Spleen (tissue), 11 donors: Measurements from ENCODE around the gene MX1. TPM values are rescaled to one million over a fixed set of nuclear protein-coding genes. Genes with fewer than 3 reads are reported as not detected.
"Not testable (repeated sequence)": the region's sequence is repeated elsewhere in the genome, so short reads cannot be mapped to it uniquely, and the experiment has no call there.

Experiments
- DNase-seq: peaks from one replicate; pipeline ENCODE4 v3.0.0-alpha.2; 2020
- H3K27ac ChIP-seq, 8 donors: fragments of 200-600 bp; sonication (generic) in 7 of 8; 1 replicate in 4 of 8; 2 replicates in 4 of 8; pipeline versions ENCODE4 v1.5.0 to v1.8.0; 2016 to 2021; ENCODE audit warnings: inconsistent platforms in 4 of 8, mild to moderate bottlenecking in 4 of 8, moderate library complexity in 1 of 8
- H3K27me3 ChIP-seq, 7 donors: fragments of 200-600 bp; sonication (generic) in 6 of 7; replicated peaks in 1 of 7; 1 replicate in 4 of 7; 2 replicates in 3 of 7; pipeline versions ENCODE4 v1.5.0 to v1.8.0; 2016 to 2021; ENCODE audit warnings: inconsistent platforms in 3 of 7, mild to moderate bottlenecking in 1 of 7
- H3K36me3 ChIP-seq, 6 donors: fragments of 200-600 bp; sonication (generic) in 5 of 6; 1 replicate in 4 of 6; 2 replicates in 2 of 6; pipeline versions ENCODE4 v1.5.0 to v1.8.0; 2016 to 2021; ENCODE audit warnings: inconsistent platforms in 2 of 6
- H3K4me1 ChIP-seq, 6 donors: fragments of 200-600 bp; sonication (generic) in 5 of 6; 1 replicate in 3 of 6; 2 replicates in 3 of 6; pipeline versions ENCODE4 v1.5.0 to v1.8.0; 2016 to 2021; ENCODE audit warnings: inconsistent platforms in 3 of 6
- H3K4me3 ChIP-seq, 8 donors: fragments of 200-600 bp; sonication (generic) in 7 of 8; 1 replicate in 4 of 8; 2 replicates in 4 of 8; pipeline versions ENCODE4 v1.5.0 to v1.8.0; 2016 to 2021; ENCODE audit warnings: inconsistent platforms in 4 of 8, mild to moderate bottlenecking in 4 of 8, moderate library complexity in 2 of 8
- H3K9me3 ChIP-seq, 8 donors: fragments of 200-600 bp; sonication (generic) in 7 of 8; 1 replicate in 4 of 8; 2 replicates in 4 of 8; pipeline versions ENCODE4 v1.5.0 to v1.8.0; 2016 to 2021; ENCODE audit warnings: inconsistent platforms in 4 of 8
- POLR2A ChIP-seq, 3 donors: fragments of 450-650 bp; IDR thresholded peaks; one replicate each; pipeline ENCODE4 v1.5.1; 2017; ENCODE audit warnings: antibody characterized with exemption in 3 of 3, mild to moderate bottlenecking in 1 of 3
- POLR2AphosphoS5 ChIP-seq, 3 donors: sonication (generic); formaldehyde crosslinking; IDR thresholded peaks; one replicate each; pipeline ENCODE4 v1.5.1; 2017; ENCODE audit warnings: antibody characterized with exemption in 3 of 3
- WGBS, 5 donors: extraction: QIAGEN DNeasy Blood & Tissue Kit in 3 of 5; methylation state at CpG; one replicate each; pipeline versions ENCODE4 v1.1.5 to v1.1.7; 2013 to 2018; 5-methylcytosine and 5-hydroxymethylcytosine counted together
- intact Hi-C: fragments of 100-400 bp; cut with DNase I; formaldehyde crosslinking; loops from one replicate; pipeline ENCODE4 v1.15.0; 2023; ENCODE audit warnings: low total_unique reads
- polyA plus RNA-seq, 3 donors: library from polyadenylated mRNA; stranded (reverse); fragments of 200-250 nt; gene quantifications; one replicate each; pipeline ENCODE4 v1.2.1, GENCODE V29; 2013
- total RNA-seq, 7 donors: library from RNA; depleted of rRNA in 3 of 7; stranded (reverse); fragments of >200 nt in 3 of 7; fragmentation: NEBNext Ultra II Directional in 4 of 7; extraction: Animal tissue kit (Norgen Biotek cat#: 25700) in 4 of 7; gene quantifications; one replicate each; pipeline versions ENCODE4 v1.1.0 to v1.2.1, GENCODE V29; 2016 to 2021
- TF ChIP-seq, protein P1 (sequence below), 11 experiments: fragments of 200-600 bp in 7 of 11; fragments of 450-650 bp in 4 of 11; sonication (generic) in 4 of 11; IDR thresholded peaks in 8 of 11; conservative IDR thresholded peaks in 3 of 11; 1 replicate in 7 of 11; 2 replicates in 4 of 11; pipeline versions ENCODE4 v1.4.0 to v1.8.0; 2016 to 2021; ENCODE audit warnings: antibody characterized with exemption in 11 of 11, inconsistent platforms in 4 of 11, mild to moderate bottlenecking in 1 of 11
- donor health status: healthy with polysubstance abuse.
- donor health status: DM: no; HTN: no; CAD: no; lungs with moderate emphysema.
- donor health status: DM: no; HTN: no; CAD: no.
- donor health status: Bipolar disorder and iron deficiency.
- donor health status: healthy.
- donor health status: DM: no; HTN: no; CAD: no.
- donor health status: DM: yes; HTN: yes; CAD: no.

MX1 gene
- total and polyA plus RNA-seq, 10 donors, result 32.8 to 148 (median 90.1) TPM

DNA sequence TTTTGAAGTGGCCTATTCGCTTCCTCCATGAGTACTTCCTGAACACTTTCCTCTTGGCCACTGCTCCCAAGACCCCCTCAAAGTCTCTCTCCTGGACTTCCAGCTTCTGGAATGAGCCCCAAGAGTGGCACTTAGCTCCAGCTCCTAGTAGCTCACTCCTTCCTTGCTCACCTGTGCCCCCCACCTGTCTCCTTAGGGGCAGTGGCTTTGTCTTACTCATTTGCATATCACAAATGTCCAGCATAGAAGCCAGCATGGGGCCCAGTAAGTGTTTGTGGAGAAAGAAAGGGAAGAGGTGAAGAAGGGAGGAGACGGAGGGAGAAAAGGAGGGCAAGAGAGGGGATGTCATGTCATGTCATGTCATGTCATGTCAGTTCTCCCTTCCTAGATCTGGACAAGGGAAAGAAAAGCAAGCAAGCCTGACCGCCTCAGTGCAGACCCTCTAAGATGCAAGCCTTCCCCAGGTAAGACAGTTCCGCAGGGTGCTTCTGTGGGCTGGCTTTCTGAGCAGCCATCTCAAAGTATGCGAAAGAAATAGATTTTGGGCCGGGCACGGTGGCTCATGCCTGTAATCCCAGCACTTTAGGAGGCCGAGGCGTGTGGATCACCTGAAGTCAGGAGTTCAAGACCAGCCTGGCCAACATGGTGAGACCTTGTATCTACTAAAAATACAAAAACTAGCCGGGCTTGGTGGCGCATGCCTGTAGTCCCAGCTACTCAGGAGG lies 6.9 kb upstream of the MX1 start:
- no peaks in the 10 kb centered on the region for H3K36me3 ChIP-seq

DNA sequence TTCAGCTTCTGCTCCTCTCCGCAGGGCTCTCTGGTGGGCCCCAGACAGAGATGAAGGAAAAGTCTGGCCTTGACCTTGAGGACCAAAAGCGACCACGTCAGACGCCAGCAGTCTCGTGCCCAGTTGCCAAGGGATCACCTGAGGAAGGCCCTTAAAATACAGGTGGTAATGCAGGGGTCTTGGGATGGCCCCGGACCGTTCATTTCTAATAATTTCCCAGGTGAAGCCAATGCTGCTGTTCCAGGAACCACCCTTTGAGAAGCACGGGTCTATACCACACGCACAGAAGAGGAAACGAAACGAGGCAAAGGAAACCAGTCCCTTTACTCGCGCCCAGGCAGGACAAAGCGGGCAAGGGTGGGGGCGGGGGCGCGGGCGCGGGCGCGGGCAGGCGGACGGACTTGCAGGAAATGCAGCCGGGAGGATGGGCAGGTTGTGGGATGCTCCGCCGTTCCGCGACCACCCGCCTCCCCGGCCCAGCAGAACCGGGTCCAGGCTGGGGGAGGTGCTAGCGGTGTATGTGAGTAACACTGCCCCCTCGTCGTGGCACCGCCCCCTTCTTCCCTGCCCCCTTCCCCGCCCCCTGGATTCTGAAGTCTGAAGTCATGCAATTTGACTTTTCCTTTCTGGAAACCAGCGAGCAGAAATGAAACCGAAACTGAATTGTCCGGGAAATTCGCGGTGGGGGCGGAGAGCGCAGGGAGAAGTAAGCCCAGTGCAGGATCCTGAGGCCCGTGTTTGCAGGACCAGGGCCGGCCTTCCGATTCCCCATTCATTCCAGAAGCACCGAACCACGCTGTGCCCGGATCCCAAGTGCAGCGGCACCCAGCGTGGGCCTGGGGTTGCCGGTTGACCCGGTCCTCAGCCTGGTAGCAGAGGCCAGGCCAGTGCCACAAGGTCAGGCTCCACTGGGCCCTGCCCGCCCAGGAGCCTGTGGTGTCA lies 5.8 kb upstream of the MX1 start:
- Histone ChIP-seq H3K27ac (peak overlapping the region; percentile 81 to 91 (median 88)), H3K27me3 (no peaks in the 10 kb centered on the region), H3K9me3 (peaks cover 0 to 12% (median 0%) of the 10 kb centered on the region in 8 donors), H3K4me3 (peak overlapping the region; percentile 49 to 87 (median 56)), H3K4me1 (peaks cover 4 to 62% (median 38%) of the 10 kb centered on the region in 6 donors), H3K36me3 (no peaks in the 10 kb centered on the region)
- WGBS, 5 donors, result 4 to 6% (median 5%) methylated on average over 52 to 54 of the region's 54 CpGs
- DNase-seq, result peak; percentile 92
- TF ChIP-seq, protein P1, sequence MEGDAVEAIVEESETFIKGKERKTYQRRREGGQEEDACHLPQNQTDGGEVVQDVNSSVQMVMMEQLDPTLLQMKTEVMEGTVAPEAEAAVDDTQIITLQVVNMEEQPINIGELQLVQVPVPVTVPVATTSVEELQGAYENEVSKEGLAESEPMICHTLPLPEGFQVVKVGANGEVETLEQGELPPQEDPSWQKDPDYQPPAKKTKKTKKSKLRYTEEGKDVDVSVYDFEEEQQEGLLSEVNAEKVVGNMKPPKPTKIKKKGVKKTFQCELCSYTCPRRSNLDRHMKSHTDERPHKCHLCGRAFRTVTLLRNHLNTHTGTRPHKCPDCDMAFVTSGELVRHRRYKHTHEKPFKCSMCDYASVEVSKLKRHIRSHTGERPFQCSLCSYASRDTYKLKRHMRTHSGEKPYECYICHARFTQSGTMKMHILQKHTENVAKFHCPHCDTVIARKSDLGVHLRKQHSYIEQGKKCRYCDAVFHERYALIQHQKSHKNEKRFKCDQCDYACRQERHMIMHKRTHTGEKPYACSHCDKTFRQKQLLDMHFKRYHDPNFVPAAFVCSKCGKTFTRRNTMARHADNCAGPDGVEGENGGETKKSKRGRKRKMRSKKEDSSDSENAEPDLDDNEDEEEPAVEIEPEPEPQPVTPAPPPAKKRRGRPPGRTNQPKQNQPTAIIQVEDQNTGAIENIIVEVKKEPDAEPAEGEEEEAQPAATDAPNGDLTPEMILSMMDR (IDR thresholded peaks at IDR 0.05 in 8 of 11, conservative IDR thresholded peaks at IDR 0.05 in 3 of 11), result peak in 1 of 11 experiments; percentile 11
- TF ChIP-seq POLR2A (IDR thresholded peaks at IDR 0.05) (no peak), POLR2AphosphoS5 (IDR thresholded peaks at IDR 0.05) (peak in 2 of 3 donors; percentile 72 to 83)
- intact Hi-C loops, result loop anchor here (10.0 kb wide), 1 partner anchor 55 kb away; the partner anchor contains the start of gene MX2

More for the DNA sequence above, 6.9 kb upstream of the MX1 start:
- Histone ChIP-seq H3K27ac (peak overlapping the region in 6 of 8 donors; percentile 87 to 91 (median 89)), H3K9me3 (peaks cover 0 to 13% (median 0%) of the 10 kb centered on the region in 8 donors), H3K27me3 (no peaks in the 10 kb centered on the region), H3K4me1 (peaks cover 4 to 56% (median 36%) of the 10 kb centered on the region in 6 donors), H3K4me3 (no peak overlapping the region)
- WGBS, 5 donors, result 86 to 95% (median 90%) methylated on average over 11 of the region's 11 CpGs
- intact Hi-C loops, result no loop called here
- DNase-seq, result no peak
- TF ChIP-seq POLR2A (IDR thresholded peaks at IDR 0.05) (no peak), POLR2AphosphoS5 (IDR thresholded peaks at IDR 0.05) (no peak)
- TF ChIP-seq, protein P1 (IDR thresholded peaks at IDR 0.05 in 8 of 11, conservative IDR thresholded peaks at IDR 0.05 in 3 of 11), result no peak

DNA sequence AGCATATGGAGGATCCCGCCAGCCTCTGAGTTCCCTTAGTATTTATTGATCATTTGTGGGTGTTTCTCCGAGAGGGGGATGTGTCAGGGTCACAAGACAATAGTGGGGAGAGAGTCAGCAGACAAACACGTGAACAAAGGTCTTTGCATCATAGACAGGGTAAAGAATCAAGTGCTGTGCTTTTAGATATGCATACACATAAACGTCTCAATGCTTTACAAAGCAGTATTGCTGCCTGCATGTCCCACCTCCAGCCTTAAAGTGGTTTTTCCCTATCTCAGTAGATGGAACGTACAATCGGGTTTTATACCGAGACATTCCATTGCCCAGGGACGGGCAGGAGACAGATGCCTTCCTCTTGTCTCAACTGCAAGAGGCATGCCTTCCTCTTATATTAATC lies 5.0 kb upstream of the MX1 start:
- not testable (repeated sequence) for H3K9me3 ChIP-seq, DNase-seq, H3K36me3 ChIP-seq, H3K27me3 ChIP-seq
- WGBS, 5 donors, result 34 to 56% (median 54%) methylated on average over 6 to 8 of the region's 8 CpGs
- intact Hi-C loops, result loop anchor here (10.0 kb wide), 1 partner anchor 56 kb away; the partner anchor contains the start of gene MX2
- H3K4me3 ChIP-seq, result peak overlapping the region in 6 of 8 donors; percentile 51 to 87 (median 58)
- H3K27ac ChIP-seq, result peak overlapping the region in 7 of 8 donors; percentile 81 to 91 (median 88)
- H3K4me1 ChIP-seq, result peaks cover 10 to 70% (median 44%) of the 10 kb centered on the region in 6 donors

DNA sequence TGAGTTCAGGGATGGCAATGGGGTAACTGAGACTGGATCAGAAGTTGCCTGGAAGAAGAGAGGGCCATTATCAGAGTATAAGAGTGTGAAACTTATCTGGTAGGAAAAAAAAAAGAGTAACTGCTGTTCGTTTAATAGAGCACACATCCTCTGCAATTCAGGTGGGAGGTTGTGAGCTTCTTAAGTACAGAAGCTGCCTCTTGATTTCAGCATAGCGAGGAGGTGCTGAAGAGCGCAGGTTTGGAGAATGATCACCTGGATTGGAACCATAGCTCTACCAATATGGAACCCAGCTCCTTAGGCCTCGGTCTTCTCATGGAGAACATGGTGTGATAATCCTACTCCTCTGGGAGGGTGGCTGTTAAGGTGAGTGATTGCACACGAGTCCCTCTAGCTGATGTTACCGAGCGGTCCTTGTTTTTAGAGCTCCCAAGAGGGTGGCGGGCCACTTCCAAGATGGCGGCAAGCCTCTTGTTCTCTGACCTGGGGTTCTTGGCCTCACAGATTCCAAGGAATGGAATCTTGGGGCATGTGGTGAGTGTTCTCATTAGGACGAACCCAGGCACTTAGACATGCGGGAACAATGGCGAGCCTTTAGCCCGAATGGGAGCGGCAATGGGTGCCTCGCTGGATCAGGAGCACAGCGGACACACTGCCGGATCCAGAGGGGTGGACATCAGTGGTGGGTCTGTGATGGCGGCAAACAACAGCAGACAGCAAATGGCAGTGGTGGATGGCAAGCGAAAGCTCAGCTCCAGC lies 3.3 kb upstream of the MX1 start:
- Histone ChIP-seq H3K9me3 (peaks cover 0 to 4% (median 0%) of the 10 kb centered on the region in 8 donors), H3K4me3 (no peak overlapping the region), H3K27me3 (no peaks in the 10 kb centered on the region), H3K36me3 (peaks cover 0 to 3% (median 0%) of the 10 kb centered on the region in 6 donors), H3K4me1 (peaks cover 20 to 87% (median 56%) of the 10 kb centered on the region in 6 donors), H3K27ac (peak overlapping the region in 4 of 8 donors; percentile 1 to 91 (median 18))
- intact Hi-C loops, result loop anchor here (10.0 kb wide), 1 partner anchor 58 kb away; the partner anchor contains the start of gene MX2
- no peak for TF ChIP-seq POLR2AphosphoS5 (IDR thresholded peaks at IDR 0.05)
- TF ChIP-seq POLR2A (IDR thresholded peaks at IDR 0.05), result no peak
- TF ChIP-seq, protein P1 (IDR thresholded peaks at IDR 0.05 in 8 of 11, conservative IDR thresholded peaks at IDR 0.05 in 3 of 11), result no peak
- DNase-seq, result no peak
- 91 to 97% (median 94%) methylated on average over 19 of the region's 19 CpGs for WGBS, 5 donors

DNA sequence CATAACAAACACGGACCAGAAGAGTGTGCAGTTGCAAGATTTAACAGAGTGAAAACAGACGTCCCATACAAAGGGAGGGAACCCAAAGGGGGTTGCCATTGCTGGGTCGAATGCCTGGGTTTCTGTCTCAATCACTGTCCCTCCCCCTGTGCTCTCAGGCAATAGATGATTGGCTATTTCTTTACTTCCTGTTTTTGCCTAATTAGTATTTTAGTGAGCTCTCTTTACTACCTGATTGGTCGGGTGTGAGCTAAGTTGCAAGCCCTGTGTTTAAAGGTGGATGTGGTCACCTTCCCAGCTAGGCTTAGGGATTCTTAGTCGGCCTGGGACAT lies 2.8 kb upstream of the MX1 start:
- not testable (repeated sequence) for H3K36me3 ChIP-seq, H3K4me3 ChIP-seq, H3K9me3 ChIP-seq, DNase-seq, H3K27me3 ChIP-seq
- Histone ChIP-seq H3K4me1 (peaks cover 23 to 92% (median 61%) of the 10 kb centered on the region in 6 donors), H3K27ac (peak overlapping the region in 2 of 8 donors; percentile 16 to 91)
- 64 to 70% (median 68%) methylated on average over 5 of the region's 5 CpGs for WGBS, 5 donors
- intact Hi-C loops, result loop anchor here (10.0 kb wide), 1 partner anchor 58 kb away; the partner anchor contains the start of gene MX2
